Measurements from ENCODE around the gene TBC1D20.
"Not testable (repeated sequence)": the region's sequence is repeated elsewhere in the genome, so short reads cannot be mapped to it uniquely, and the experiment has no call there.

TBC1D20 gene

DNA sequence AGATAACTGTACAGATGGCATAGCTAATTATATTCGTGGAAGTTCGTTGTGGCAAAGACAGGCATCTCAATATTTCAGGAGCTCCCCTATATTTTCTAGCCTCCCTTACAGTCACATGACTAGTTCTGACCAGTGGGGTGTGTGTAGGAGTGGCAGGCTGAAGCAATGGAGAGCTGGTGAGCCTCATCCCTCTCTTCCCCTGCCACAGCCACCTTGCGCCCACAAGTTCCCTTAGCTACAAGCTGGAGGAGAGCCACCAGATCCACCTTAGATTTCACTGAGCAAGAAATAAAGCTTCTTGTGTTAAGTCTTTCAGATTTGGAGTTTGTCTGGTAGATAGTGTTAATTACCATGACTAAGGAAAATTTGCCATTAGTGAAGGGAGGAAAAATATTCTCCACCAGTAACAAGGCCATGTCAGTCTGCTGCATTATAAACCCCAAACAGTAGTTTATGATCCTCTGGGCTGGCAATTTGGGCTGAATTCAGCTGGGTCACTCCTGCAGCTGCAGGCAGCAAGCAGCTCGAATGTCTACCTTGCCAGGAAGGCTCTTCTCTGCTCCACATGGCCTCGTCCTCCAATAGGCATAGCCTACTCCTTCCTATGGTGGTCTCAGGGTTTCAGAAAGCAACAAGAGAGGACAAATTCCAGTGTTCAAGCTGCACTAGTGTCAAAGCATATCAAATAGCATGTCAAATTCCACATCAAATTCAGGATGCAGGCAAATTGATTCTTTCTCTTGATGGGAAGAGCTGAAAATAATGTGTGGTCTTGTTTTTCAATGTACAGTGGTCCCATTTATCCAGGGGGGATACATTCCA lies 61.7 kb downstream of the TBC1D20 start:
- DNase-seq = no peak

GRCh38 chr20:400128-400453 lies 62.2 kb downstream of the TBC1D20 start:
- DNase-seq = no peak

DNA sequence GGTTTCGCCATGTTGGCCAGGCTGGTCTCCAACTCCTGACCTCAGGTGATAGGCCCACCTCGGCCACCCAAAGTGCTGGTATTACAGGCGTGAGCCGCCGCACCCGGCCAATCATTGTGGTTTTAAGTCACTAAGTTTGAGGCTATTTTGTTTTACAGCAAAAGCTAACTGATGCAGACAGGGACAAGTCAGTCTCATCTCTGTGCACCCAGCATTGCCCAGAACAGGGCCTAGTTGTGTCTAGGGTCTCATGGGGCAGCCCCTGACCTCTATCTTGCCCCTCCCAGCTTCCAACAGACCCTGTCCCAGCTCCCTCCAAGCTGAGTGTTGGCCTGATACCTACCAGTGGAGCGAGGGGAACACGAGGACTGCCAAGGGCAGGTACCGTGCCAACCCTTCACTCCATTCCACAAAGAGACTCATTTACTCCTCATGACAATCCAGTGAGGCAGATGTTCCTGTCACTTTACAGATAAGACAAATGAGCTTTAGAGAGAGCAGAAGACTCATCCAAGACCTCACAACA lies 63.1 kb downstream of the TBC1D20 start:
- no peak for DNase-seq

- DNase-seq = no peak
Measured at GRCh38 chr20:397432-398237, 64.7 kb downstream of the TBC1D20 start.

GRCh38 chr20:396619-397431 lies 65.5 kb downstream of the TBC1D20 start:
- DNase-seq = no peak

DNA sequence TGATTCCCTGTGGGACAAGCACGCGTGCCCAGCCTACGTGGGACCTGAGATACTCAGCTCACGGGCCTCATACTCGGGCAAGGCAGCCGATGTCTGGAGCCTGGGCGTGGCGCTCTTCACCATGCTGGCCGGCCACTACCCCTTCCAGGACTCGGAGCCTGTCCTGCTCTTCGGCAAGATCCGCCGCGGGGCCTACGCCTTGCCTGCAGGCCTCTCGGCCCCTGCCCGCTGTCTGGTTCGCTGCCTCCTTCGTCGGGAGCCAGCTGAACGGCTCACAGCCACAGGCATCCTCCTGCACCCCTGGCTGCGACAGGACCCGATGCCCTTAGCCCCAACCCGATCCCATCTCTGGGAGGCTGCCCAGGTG lies 66.1 kb downstream of the TBC1D20 start:
- DNase-seq = no peak

GRCh38 chr20:393296-393695 lies 69.0 kb downstream of the TBC1D20 start:
- DNase-seq = not testable (repeated sequence)

GRCh38 chr20:391041-391711 lies 71.2 kb downstream of the TBC1D20 start:
- DNase-seq = no peak

GRCh38 chr20:389220-389619 lies 73.1 kb downstream of the TBC1D20 start:
- no peak for DNase-seq

GRCh38 chr20:388034-388994 lies 74.0 kb downstream of the TBC1D20 start:
- DNase-seq = no peak

- DNase-seq = no peak
Measured at GRCh38 chr20:387520-387919, 74.8 kb downstream of the TBC1D20 start.

DNA sequence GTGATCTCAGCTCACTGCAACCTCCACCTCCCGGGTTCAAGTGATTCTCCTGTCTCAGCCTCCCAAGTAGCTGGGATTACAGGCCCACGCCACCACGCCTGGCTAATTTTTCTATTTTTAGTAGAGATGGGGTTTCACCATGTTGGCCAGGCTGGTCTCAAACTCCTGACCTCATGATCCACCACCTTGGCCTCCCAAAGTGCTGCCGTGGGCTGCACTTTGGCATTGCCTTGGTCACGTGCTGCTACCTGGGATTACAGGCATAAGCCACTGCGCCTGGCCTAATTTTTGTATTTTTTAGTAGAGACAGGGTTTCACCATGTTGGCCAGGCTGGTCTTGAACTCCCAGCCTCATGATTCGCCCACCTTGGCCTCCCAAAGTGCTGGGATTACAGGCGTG lies 75.7 kb downstream of the TBC1D20 start:
- not testable (repeated sequence) for DNase-seq

Data from activated CD4-positive, alpha-beta T cell treated with anti-CD3 and anti-CD28 coated beads, Interleukin-2, amount 50 U/mL, for 4 hours (primary cell).